H1 (cell line): ENCODE results near the gene SCO2. TPM values are rescaled to one million over a fixed set of nuclear protein-coding genes. Genes with fewer than 3 reads are reported as not detected.

ENCODE experiments used
- CTCF ChIA-PET: fragments of 300-600 bp; sonication (Branson Sonifier 250); formaldehyde crosslinking; loops from one replicate; lab custom pipeline; 2021; ENCODE audit not compliant: partially characterized antibody; lab: Charles Lee
- POLR2A ChIA-PET: fragments of 300-600 bp; sonication (Branson Sonifier 250); formaldehyde crosslinking; loops from one replicate; lab custom pipeline; 2021; ENCODE audit warnings: inconsistent platforms; ENCODE audit not compliant: partially characterized antibody; lab: Charles Lee
- DNase-seq, 2 experiments: peaks; one replicate each; pipeline versions ENCODE4 v3.0.0 to v3.0.0-alpha.2; 2010 to 2022; ENCODE audit warnings: low spot score in 2 of 2, low read depth in 1 of 2, mixed read lengths in 1 of 2
- FAIRE-seq: peaks from 2 replicates; lab custom pipeline; 2011; peaks lifted over from hg19 to GRCh38; lab: Jason Lieb, UNC
- H2AFZ ChIP-seq: 2 replicates; pipeline ENCODE4 v1.8.1; 2012; ENCODE audit warnings: low read length, inconsistent platforms
- H2AK5ac ChIP-seq: 2 replicates; pipeline ENCODE4 v1.6.1; 2013; ENCODE audit warnings: low read depth, low read length
- H2BK120ac ChIP-seq: replicated peaks from 2 replicates; pipeline ENCODE3; 2013; ENCODE audit warnings: low read depth, low read length, inconsistent platforms
- H2BK12ac ChIP-seq: 2 replicates; pipeline ENCODE4 v1.6.1; 2013; ENCODE audit warnings: low read depth, low read length
- H2BK15ac ChIP-seq: 2 replicates; pipeline ENCODE4 v1.6.1; 2013; ENCODE audit warnings: low read length
- H2BK20ac ChIP-seq: 2 replicates; pipeline ENCODE4 v1.6.1; 2013; ENCODE audit warnings: low read length
- H2BK5ac ChIP-seq: 2 replicates; pipeline ENCODE4 v1.6.1; 2013; ENCODE audit warnings: low read depth, low read length
- H3K14ac ChIP-seq: 2 replicates; pipeline ENCODE4 v1.6.1; 2013; ENCODE audit warnings: inconsistent platforms; ENCODE audit not compliant: insufficient read length
- H3K18ac ChIP-seq: 2 replicates; pipeline ENCODE4 v1.6.1; 2013; ENCODE audit warnings: low read length; ENCODE audit errors: extremely low read depth
- H3K23ac ChIP-seq: 2 replicates; pipeline ENCODE4 v1.6.1; 2013; ENCODE audit warnings: inconsistent platforms; ENCODE audit not compliant: insufficient read length
- H3K23me2 ChIP-seq: 2 replicates; pipeline ENCODE4 v1.6.1; 2013; ENCODE audit warnings: low read depth, low read length
- H3K27ac ChIP-seq: 2 replicates; pipeline ENCODE4 v1.6.1; 2011; ENCODE audit warnings: low read depth, low read length, inconsistent platforms
- H3K27me3 ChIP-seq, 4 experiments: replicated peaks in 1 of 4; 1 replicate in 1 of 4; 2 replicates in 3 of 4; pipeline versions ENCODE4 v1.6.1 to v1.8.1; 2011 to 2013; ENCODE audit warnings: low read length in 3 of 4, mild to moderate bottlenecking in 3 of 4, inconsistent platforms in 2 of 4, mixed read lengths in 2 of 4, moderate library complexity in 1 of 4; ENCODE audit not compliant: control insufficient read depth in 3 of 4, insufficient read depth in 3 of 4; ENCODE audit errors: extremely low read depth in 1 of 4
- H3K36me3 ChIP-seq, 4 experiments: 2 replicates each; pipeline versions ENCODE4 v1.6.1 to v1.8.1; 2011 to 2013; ENCODE audit warnings: mild to moderate bottlenecking in 4 of 4, low read length in 3 of 4, moderate library complexity in 2 of 4, control low read depth in 1 of 4, inconsistent platforms in 1 of 4; ENCODE audit not compliant: insufficient read depth in 4 of 4, control insufficient read depth in 2 of 4
- H3K4ac ChIP-seq: replicated peaks from 2 replicates; pipeline ENCODE3; 2013; ENCODE audit warnings: low read length, low read depth, mixed read lengths, inconsistent platforms; ENCODE audit not compliant: insufficient read length
- H3K4me1 ChIP-seq, 4 experiments: replicated peaks in 1 of 4; 1 replicate in 1 of 4; 2 replicates in 3 of 4; pipeline versions ENCODE4 v1.6.1 to v1.8.1; 2011 to 2013; ENCODE audit warnings: low read length in 3 of 4, inconsistent platforms in 2 of 4, mixed read lengths in 1 of 4; ENCODE audit not compliant: insufficient read depth in 4 of 4, control insufficient read depth in 3 of 4
- H3K4me2 ChIP-seq, 2 experiments: 2 replicates each; pipeline versions ENCODE4 v1.6.1 to v1.8.1; 2011 to 2013; ENCODE audit warnings: low read depth in 2 of 2, low read length in 2 of 2, control low read depth in 1 of 2, inconsistent platforms in 1 of 2, mild to moderate bottlenecking in 1 of 2; ENCODE audit not compliant: insufficient read depth in 1 of 2
- H3K4me3 ChIP-seq, 4 experiments: fragments of 200-600, 300-600 bp in 1 of 4; sonication (generic), shearing (Covaris generic), sonication (Bioruptor Twin) in 1 of 4; 2 replicates each; pipeline versions ENCODE4 v1.5.1 to v1.8.1; 2011 to 2016; ENCODE audit warnings: low read length in 4 of 4, low read depth in 3 of 4, control low read depth in 2 of 4, inconsistent platforms in 2 of 4, mild to moderate bottlenecking in 2 of 4, mixed read lengths in 1 of 4, moderate library complexity in 1 of 4; ENCODE audit not compliant: insufficient read depth in 2 of 4; ENCODE audit errors: extremely low read depth in 1 of 4
- H3K56ac ChIP-seq: replicated peaks from 2 replicates; pipeline ENCODE3; 2013; ENCODE audit warnings: low read depth, mild to moderate bottlenecking, mixed read lengths, low read length, inconsistent platforms; ENCODE audit not compliant: insufficient read length
- H3K79me1 ChIP-seq: 2 replicates; pipeline ENCODE4 v1.6.1; 2013; ENCODE audit warnings: low read depth, low read length, control low read depth
- H3K79me2 ChIP-seq, 2 experiments: 2 replicates each; pipeline versions ENCODE4 v1.6.1 to v1.8.1; 2012 to 2013; ENCODE audit warnings: low read length in 2 of 2, mild to moderate bottlenecking in 2 of 2, inconsistent platforms in 1 of 2; ENCODE audit not compliant: insufficient read depth in 2 of 2, control insufficient read depth in 1 of 2
- H3K9ac ChIP-seq, 4 experiments: replicated peaks in 1 of 4; 1 replicate in 1 of 4; 2 replicates in 3 of 4; pipeline versions ENCODE4 v1.6.1 to v1.8.1; 2011 to 2013; ENCODE audit warnings: low read depth in 3 of 4, low read length in 3 of 4, control low read depth in 2 of 4, mild to moderate bottlenecking in 2 of 4, moderate library complexity in 2 of 4, inconsistent platforms in 1 of 4; ENCODE audit errors: extremely low read depth in 1 of 4
- H3K9me3 ChIP-seq, 2 experiments: 2 replicates each; pipeline versions ENCODE4 v1.6.1 to v1.8.1; 2012 to 2013; ENCODE audit warnings: mild to moderate bottlenecking in 2 of 2, moderate library complexity in 2 of 2, control low read depth in 1 of 2, inconsistent platforms in 1 of 2, low read depth in 1 of 2, low read length in 1 of 2, mixed read lengths in 1 of 2; ENCODE audit not compliant: insufficient read depth in 2 of 2
- H4K20me1 ChIP-seq, 2 experiments: replicated peaks in 1 of 2; 2 replicates each; pipeline versions ENCODE3 to v1.8.1; 2011 to 2013; ENCODE audit warnings: inconsistent platforms in 2 of 2, low read length in 2 of 2, mild to moderate bottlenecking in 1 of 2; ENCODE audit not compliant: insufficient read depth in 2 of 2, control insufficient read depth in 1 of 2
- H4K5ac ChIP-seq: 2 replicates; pipeline ENCODE4 v1.6.1; 2013; ENCODE audit warnings: low read length, low read depth, mixed read lengths, inconsistent platforms; ENCODE audit not compliant: insufficient read length
- H4K8ac ChIP-seq: 2 replicates; pipeline ENCODE4 v1.8.0; 2013; ENCODE audit warnings: mild to moderate bottlenecking, moderate library complexity, low read length, inconsistent platforms; ENCODE audit not compliant: insufficient read depth; ENCODE audit errors: extremely low read depth
- H4K91ac ChIP-seq: replicated peaks from 2 replicates; pipeline ENCODE3; 2013; ENCODE audit warnings: low read length, mixed read lengths, inconsistent platforms; ENCODE audit not compliant: insufficient read length
- BCL11A ChIP-seq, 2 experiments: IDR thresholded peaks; one replicate each; pipeline ENCODE4 v1.6.1; 2011; ENCODE audit warnings: low read depth in 2 of 2, low read length in 2 of 2, mild to moderate bottlenecking in 2 of 2
- CEBPB ChIP-seq: IDR thresholded peaks from 2 replicates; pipeline ENCODE4 v1.6.1; 2012; ENCODE audit warnings: low read depth, low read length
- E2F6 ChIP-seq: IDR thresholded peaks from 2 replicates; pipeline ENCODE4 v1.6.1; 2012; ENCODE audit warnings: inconsistent platforms
- GABPA ChIP-seq: IDR thresholded peaks from 2 replicates; pipeline ENCODE4 v1.6.1; 2011; ENCODE audit warnings: mild to moderate bottlenecking, low read length, moderate library complexity, borderline replicate concordance; ENCODE audit not compliant: insufficient read depth
- HDAC2 ChIP-seq, 2 experiments: fragments of 300-600 bp in 1 of 2; sonication (generic) in 1 of 2; IDR thresholded peaks; 2 replicates each; pipeline ENCODE4 v1.6.1; 2011 to 2012; ENCODE audit warnings: low read depth in 2 of 2, low read length in 2 of 2, mild to moderate bottlenecking in 2 of 2, moderate library complexity in 2 of 2, borderline replicate concordance in 1 of 2, inconsistent platforms in 1 of 2
- MAFK ChIP-seq: IDR thresholded peaks from 2 replicates; pipeline ENCODE4 v1.6.1; 2012; ENCODE audit warnings: low read depth, mild to moderate bottlenecking, improper control_type of control experiment, low read length
- NRF1 ChIP-seq: IDR thresholded peaks from 2 replicates; pipeline ENCODE4 v1.6.1; 2011; ENCODE audit warnings: mild to moderate bottlenecking, low read depth, low read length, improper control_type of control experiment
- RBBP5 ChIP-seq: IDR thresholded peaks from 2 replicates; pipeline ENCODE4 v1.7.1; 2012; ENCODE audit warnings: low read depth, mild to moderate bottlenecking, inconsistent platforms, low read length, moderate library complexity, borderline replicate concordance
- TAF7 ChIP-seq: optimal IDR thresholded peaks from 2 replicates; pipeline ENCODE3; 2011; ENCODE audit warnings: low read depth, mild to moderate bottlenecking, inconsistent platforms, low read length, moderate library complexity, borderline replicate concordance
- WGBS, 2 experiments: shearing (Covaris generic) in 1 of 2; methylation state at CpG; one replicate each; pipeline versions ENCODE4 v1.1.6 to v1.1.7; 2013 to 2015; ENCODE audit warnings: low lambda C conversion rate in 2 of 2, mixed read lengths in 2 of 2, inconsistent platforms in 1 of 2, low coverage in 1 of 2, missing lambda C conversion rate in 1 of 2; ENCODE audit not compliant: insufficient replicate concordance in 2 of 2, insufficient coverage in 1 of 2, insufficient read length in 1 of 2; ENCODE audit errors: extremely low coverage in 1 of 2, missing lambda C conversion rate in 1 of 2; 5-methylcytosine and 5-hydroxymethylcytosine counted together
- polyA plus RNA-seq, 7 experiments: library from polyadenylated mRNA; depleted of rRNA in 3 of 7; stranded (reverse) in 5 of 7; unstranded in 2 of 7; fragments of >200 nt in 5 of 7; fragments of 200-250 nt in 2 of 7; gene quantifications; 1 replicate in 5 of 7; 2 replicates in 1 of 7; 4 replicates in 1 of 7; pipeline versions ENCODE4 v1.2.1 to v1.2.3, GENCODE V29; 2011 to 2013; ENCODE audit warnings: missing spikeins in 2 of 7, mixed read lengths in 2 of 7
- total RNA-seq: library from RNA; stranded (reverse); fragmentation: NEBNext Ultra II Directional; extraction: Animal tissue kit (Norgen Biotek cat#: 25700); gene quantifications from 2 replicates; pipeline ENCODE4 v1.2.1, GENCODE V29; 2021

SCO2 gene
- total and polyA plus RNA-seq, 2 of the 8 experiments (the other 6 are each of a cell fraction or from before 2014, with no cell fraction given), result 2.0 TPM; not detected in 1

- H4K5ac ChIP-seq, result no peak overlapping the region
- ChIA-PET CTCF (interaction anchor here (1.7 kb wide), 1 partner anchor 9 kb away, joined by 4 read pairs; the partner anchor contains the start of gene SYCE3), POLR2A (no interaction called here)
- no peaks in the 10 kb centered on the region for H4K20me1 ChIP-seq
- H3K79me2 ChIP-seq, result no peaks in the 10 kb centered on the region
- H3K4me1 ChIP-seq, result peaks cover 0 to 3% (median 2%) of the 10 kb centered on the region in 4 experiments; a peak in 3 of 7 replicates
- H3K79me1 ChIP-seq, result no peaks in the 10 kb centered on the region
- H2AK5ac ChIP-seq, result no peak overlapping the region
- no peak overlapping the region for H3K23ac ChIP-seq
- no peak overlapping the region for H3K9ac ChIP-seq
- no peak overlapping the region for H2AFZ ChIP-seq
- no peak overlapping the region for H3K56ac ChIP-seq
- no peaks in the 10 kb centered on the region for H3K9me3 ChIP-seq
- H2BK15ac ChIP-seq, result no peak overlapping the region
- no peak overlapping the region for H3K18ac ChIP-seq
- no peak overlapping the region for H3K4ac ChIP-seq
- H3K36me3 ChIP-seq, result no peaks in the 10 kb centered on the region
- TF ChIP-seq RBBP5 (no peak), HDAC2 (IDR thresholded peaks at IDR 0.05; ENCODE audit: borderline replicate concordance in 1 of 2, low read depth in 2 of 2, low read length in 2 of 2) (no peak), MAFK (no peak), CEBPB (no peak), GABPA (no peak), BCL11A (IDR thresholded peaks at IDR 0.05; ENCODE audit: low read depth in 2 of 2, low read length in 2 of 2) (no peak), E2F6 (no peak), TAF7 (no peak), NRF1 (no peak)
- H3K27me3 ChIP-seq, result peaks cover 0 to 2% (median 0%) of the 10 kb centered on the region in 4 experiments; a peak in 1 of 7 replicates
- H2BK12ac ChIP-seq, result no peak overlapping the region
- FAIRE-seq (no peak), DNase-seq (no peak)
- no peak overlapping the region for H2BK120ac ChIP-seq
- H4K91ac ChIP-seq, result no peak overlapping the region
- WGBS, 2 experiments, result 84% methylated on average over 8 of the region's 8 CpGs; no CpG with 5 or more reads in 1 of the 2 experiments
- H3K4me2 ChIP-seq, result no peak overlapping the region
- no peak overlapping the region for H3K27ac ChIP-seq
- no peaks in the 10 kb centered on the region for H3K23me2 ChIP-seq
- H3K14ac ChIP-seq, result no peak overlapping the region
- H3K4me3 ChIP-seq, result no peak overlapping the region
- H4K8ac ChIP-seq, result no peak overlapping the region
- H2BK20ac ChIP-seq, result no peak overlapping the region
- no peak overlapping the region for H2BK5ac ChIP-seq
These were observed 27.9 kb upstream of the SCO2 start for GRCh38 chr22:50553310-50553709.
